GM21723 (cell line): ENCODE data around the gene AFF3.

Experiments used
- ATAC-seq: cut with Tn5 transposase; IDR thresholded peaks from one replicate; pipeline ENCODE4 v1.9.1; 2021; ENCODE audit warnings: mild to moderate bottlenecking, moderate library complexity; ENCODE audit not compliant: unreplicated experiment

The AFF3 gene

GRCh38 chr2:99899058-99899855, 243.1 kb downstream of the AFF3 start:
- no peak for ATAC-seq

- no peak for ATAC-seq
Measured at GRCh38 chr2:99898336-99899048, 243.9 kb downstream of the AFF3 start.

GRCh38 chr2:99891428-99891780, 251.0 kb downstream of the AFF3 start:
- no peak for ATAC-seq

GRCh38 chr2:99890568-99891427, 251.6 kb downstream of the AFF3 start:
- ATAC-seq = no peak

GRCh38 chr2:99888617-99889016, 253.8 kb downstream of the AFF3 start:
- no peak for ATAC-seq

GRCh38 chr2:99886418-99886817, 256.0 kb downstream of the AFF3 start:
- ATAC-seq = no peak

- no peak for ATAC-seq
Measured at GRCh38 chr2:99883358-99883757, 259.0 kb downstream of the AFF3 start.

GRCh38 chr2:99881901-99882591, 260.3 kb downstream of the AFF3 start:
- ATAC-seq = no peak

GRCh38 chr2:99880964-99881294, 261.5 kb downstream of the AFF3 start:
- ATAC-seq = no peak

GRCh38 chr2:99880148-99880963, 262.0 kb downstream of the AFF3 start:
- no peak for ATAC-seq

- ATAC-seq = no peak
Measured at GRCh38 chr2:99879481-99879880, 262.9 kb downstream of the AFF3 start.

GRCh38 chr2:99878581-99879350, 263.6 kb downstream of the AFF3 start:
- ATAC-seq = no peak

GRCh38 chr2:99877963-99878362, 264.4 kb downstream of the AFF3 start:
- ATAC-seq = no peak

GRCh38 chr2:99876956-99877355, 265.4 kb downstream of the AFF3 start:
- ATAC-seq = no peak

- ATAC-seq = no peak
Measured at GRCh38 chr2:99875627-99876201, 266.7 kb downstream of the AFF3 start.

- ATAC-seq = no peak
Measured at GRCh38 chr2:99868260-99868659, 274.1 kb downstream of the AFF3 start.

GRCh38 chr2:99867770-99868169, 274.6 kb downstream of the AFF3 start:
- no peak for ATAC-seq

- no peak for ATAC-seq
Measured at GRCh38 chr2:99865818-99866676, 276.3 kb downstream of the AFF3 start.
